C1 segment of cervical spinal cord (tissue), 14 donors: ENCODE measurements around the gene RBL1.
"Not testable (repeated sequence)": the region's sequence is repeated elsewhere in the genome, so short reads cannot be mapped to it uniquely, and the experiment has no call there.

Experiments used
- DNase-seq, 14 donors: peaks; one replicate each; lab custom pipeline; 2025; lab: John Stamatoyannopoulos, UW

RBL1 gene

GRCh38 chr20:36992802-36993334 is 102.9 kb downstream of the RBL1 start:
- no peak for DNase-seq

GRCh38 chr20:36991703-36992102 is 104.1 kb downstream of the RBL1 start:
- DNase-seq = no peak

GRCh38 chr20:36989797-36990196 is 106.0 kb downstream of the RBL1 start:
- DNase-seq = no peak

DNA sequence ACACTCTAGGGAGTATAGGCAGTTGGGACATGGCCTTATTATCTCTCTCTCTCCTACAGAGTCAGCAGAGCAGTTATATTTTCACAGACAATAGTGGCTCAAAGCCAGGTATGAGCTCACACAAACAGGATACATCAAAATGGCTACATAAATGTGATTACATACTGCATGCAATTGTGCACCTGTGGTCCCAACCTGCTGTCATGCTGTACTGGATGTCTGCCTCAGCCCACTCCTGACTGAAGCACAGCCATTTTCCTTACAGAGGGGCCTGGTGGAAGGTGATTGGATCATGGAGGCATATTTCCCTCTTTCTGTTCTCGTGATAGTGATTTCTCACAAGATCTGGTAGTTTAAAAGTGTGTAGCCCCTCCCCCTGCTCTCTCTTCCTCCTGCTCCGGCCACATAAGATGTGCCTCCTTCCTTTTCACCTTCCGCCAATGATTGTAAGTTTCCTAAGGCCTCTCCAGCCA is 107.3 kb downstream of the RBL1 start:
- DNase-seq = no peak

GRCh38 chr20:36984257-36984638 is 111.5 kb downstream of the RBL1 start:
- no peak for DNase-seq

DNA sequence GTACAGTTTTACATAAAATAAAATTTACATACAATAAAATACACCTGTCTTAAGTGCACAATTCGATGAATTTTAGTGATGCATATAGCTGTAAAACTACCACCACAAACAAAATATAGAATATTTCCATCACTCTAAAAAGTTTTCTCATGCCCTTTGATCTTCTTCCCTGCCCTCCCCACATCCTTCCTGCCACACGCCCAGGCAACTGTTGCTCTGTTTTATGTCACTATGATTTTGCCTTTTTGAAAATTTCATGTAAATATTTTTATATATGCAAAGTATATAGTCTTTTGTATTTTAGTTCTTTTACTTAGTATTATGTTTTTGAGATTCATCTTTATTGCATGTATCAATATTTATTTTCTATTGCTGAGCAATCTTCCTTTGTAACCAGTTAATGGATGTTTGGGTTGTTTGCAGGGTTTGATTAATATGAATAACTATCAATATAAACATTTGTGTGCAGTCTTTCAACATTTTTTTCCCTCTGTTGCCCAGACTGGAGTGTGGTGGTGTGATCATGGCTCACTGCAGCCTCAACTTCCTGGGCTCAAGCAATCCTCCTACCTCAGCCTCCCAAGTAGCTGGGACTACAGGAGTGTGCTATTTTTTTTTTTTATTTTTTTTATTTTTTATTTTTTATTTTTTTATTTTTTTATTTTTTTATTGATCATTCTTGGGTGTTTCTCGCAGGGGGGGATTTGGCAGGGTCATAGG is 120.5 kb downstream of the RBL1 start:
- DNase-seq = no peak

GRCh38 chr20:36974660-36975059 is 121.1 kb downstream of the RBL1 start:
- no peak for DNase-seq

GRCh38 chr20:36971103-36971502 is 124.7 kb downstream of the RBL1 start:
- DNase-seq = no peak

DNA sequence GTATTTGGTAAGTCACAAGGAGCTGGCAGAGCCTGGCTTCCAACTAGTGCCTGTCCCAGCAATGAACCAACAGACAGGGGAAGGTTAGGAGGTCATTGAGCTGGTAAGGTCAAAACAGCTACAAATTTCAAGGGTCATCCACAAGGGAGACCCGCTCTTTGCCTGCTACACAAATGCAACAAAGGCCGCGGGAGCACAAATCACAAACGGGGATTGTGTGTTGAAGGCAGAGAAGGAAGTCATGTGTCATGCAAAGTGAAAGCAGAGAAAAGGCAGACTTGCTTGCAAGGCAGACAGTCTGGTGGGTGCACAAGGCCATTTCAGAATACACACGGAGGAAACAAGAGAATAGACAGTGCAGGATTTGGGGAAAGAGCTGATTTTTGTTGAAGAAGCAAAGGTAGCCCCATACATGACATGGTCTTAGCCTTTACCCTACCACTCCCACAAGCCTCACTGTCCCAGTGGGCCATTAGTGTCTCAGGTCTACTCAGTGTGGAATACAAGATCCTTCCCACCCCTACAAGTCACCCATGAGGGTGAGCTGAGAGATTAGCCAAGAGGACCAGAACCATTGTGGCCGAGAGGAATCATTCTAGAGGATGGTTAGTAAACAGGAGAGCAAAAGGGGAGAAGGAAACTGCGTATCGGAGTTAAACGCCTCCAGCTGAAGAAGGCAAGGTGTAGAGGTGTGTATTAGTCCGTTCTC is 126.2 kb downstream of the RBL1 start:
- DNase-seq = peak in 2 of 14 donors; percentile 6 to 36

GRCh38 chr20:36969051-36969450 is 126.7 kb downstream of the RBL1 start:
- DNase-seq = peak in 1 of 14 donors; percentile 7

DNA sequence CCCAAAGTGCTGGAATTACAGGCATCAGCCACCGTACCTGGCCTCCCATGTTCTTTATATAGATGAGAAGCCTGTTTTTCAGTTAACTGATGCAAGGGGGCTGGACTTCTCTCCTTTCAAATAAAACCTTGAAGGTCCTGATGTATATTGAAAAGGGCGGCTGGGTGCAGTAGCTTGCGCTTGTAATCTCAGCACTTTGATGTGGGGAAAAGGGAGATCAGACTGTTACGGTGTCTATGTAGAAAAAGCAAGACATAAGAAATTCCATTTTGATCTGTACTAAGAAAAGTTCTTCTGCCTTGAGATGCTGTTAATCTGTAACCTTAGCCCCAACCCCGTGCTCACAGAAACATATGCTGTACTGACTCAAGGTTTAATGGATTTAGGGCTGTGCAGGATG is 128.2 kb downstream of the RBL1 start:
- no peak for DNase-seq

- not testable (repeated sequence) for DNase-seq
These were observed 128.8 kb downstream of the RBL1 start for GRCh38 chr20:36966965-36967364.

DNA sequence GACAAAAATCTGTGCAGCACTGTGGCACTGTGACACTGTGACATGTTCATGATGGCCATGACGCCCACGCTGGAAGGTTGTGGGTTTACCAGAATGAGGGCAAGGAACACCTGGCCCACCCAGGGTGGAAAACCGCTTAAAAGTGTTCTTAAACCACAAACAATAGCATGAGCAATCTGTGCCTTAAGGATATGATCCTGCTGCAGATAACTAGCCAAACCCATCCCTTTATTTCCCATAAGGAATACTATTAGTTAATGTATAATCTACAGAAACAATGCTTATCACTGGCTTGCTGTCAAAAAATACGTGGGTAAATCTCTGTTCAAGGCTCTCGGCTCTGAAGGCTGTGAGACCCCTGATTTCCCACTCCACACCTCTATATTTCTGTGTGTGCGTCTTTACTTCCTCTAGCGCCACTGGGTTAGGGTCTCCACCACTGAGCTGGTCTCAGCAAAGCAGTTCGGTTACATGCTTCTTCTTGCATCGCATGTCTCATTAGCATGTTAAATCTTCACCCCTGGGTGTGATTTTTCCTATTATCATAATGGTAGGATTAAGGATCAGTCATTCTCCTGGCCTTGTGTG is 133.3 kb downstream of the RBL1 start:
- DNase-seq = not testable (repeated sequence)

- no peak for DNase-seq
These were observed 136.6 kb downstream of the RBL1 start for GRCh38 chr20:36959242-36959641.

- peak in 6 of 14 donors; percentile 5 to 31 (median 6) for DNase-seq
These were observed 137.7 kb downstream of the RBL1 start for GRCh38 chr20:36957875-36958667.

- no peak for DNase-seq
These were observed 139.1 kb downstream of the RBL1 start for GRCh38 chr20:36956674-36957073.

DNA sequence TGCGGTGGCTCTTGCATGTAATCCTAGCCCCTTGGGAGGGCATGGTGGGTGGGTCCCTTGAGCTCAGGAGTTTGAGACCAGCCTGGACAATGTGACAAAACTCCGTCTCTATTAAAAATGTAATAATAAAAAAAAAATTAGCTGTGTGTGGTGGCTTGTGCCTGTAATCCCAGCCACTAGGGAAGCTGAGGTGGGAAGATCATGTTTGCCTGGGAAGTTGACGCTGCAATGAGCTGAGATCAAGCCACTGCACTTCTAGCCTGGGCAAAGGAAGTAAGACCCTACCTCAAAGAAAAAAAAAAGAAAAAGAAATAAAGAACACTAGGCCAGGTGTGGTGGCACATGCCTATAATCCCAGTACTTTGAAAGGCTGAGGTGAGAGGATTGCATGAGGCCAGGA is 139.8 kb downstream of the RBL1 start:
- no peak for DNase-seq

DNA sequence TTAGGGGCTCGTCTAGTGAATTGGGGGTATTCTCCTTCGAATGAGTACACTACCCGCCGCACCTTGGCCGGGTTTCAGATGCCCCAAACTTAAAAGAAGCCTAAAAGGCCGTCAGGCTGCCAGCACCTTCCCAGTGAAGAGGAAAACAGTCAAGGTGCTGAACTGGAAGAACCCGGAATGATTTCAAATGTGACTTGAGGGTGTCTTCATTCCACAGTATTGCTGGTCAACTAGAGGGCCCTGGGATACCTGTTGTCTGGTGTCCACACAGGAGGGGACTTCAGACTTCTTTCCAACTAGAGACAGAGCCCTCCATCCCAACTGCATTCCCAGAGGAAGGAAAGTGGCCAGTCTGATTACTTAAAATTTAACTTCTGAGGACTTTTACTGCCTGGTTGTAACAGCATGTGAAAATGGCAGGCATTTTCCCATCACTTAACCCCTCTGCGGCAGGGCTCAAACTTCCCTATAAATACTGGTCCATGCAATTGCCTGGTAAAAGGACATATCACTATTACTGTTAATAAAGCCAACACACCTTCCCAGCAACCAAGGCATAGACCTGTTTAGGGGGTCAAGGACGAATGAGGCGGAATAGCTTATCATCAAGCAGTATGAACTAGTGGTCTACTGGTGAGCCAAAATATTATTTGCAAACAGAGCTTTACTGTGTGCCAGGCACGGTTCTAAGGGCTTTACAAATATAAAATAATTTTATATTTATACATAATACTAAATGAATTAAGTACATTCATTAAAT is 143.6 kb downstream of the RBL1 start:
- no peak for DNase-seq

DNA sequence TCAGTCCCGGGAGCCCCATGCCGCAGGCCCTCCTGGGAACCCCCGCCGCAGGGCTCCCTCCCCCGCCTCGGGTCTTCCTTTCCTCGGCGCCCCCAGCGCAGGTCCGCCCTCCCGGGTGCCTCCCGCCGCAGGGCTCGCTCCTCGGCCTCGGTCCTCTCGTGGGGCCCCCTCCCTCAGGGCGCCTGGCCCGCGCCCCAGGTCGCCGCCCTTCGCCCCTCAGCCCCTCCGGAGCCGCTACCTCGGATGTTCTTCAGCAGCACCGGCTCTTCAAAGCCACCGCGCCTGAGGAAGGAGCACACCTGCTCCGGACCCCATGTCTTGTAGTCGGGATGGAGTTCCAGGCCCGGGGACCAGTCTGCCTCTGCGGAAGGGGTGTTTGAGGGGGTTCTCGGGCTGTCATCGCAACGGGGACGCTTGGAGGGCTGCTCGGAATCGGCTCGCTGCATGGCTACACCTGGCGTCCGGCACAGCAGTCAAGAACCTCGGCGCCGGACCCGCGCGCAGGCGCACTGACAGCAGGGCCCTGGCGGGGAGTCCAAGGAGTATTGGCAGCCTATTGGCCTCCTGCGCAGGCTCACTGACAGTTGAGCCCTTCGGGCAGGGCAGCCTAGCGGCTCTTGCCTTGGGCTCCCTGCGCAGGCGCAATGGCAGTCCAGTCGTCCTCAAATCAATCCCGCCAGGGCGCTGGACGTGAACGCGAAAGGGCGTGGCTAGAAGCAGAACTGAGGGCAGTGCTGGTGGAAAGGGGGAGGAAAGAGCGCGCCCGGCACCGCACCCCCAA is 144.4 kb downstream of the RBL1 start, which contains the start of gene SAMHD1:
Gene SAMHD1 (minus strand): TSS at position 511 of the 781 bp plus-strand sequence. CDS start 65 bp downstream, at position 446.
- peak; percentile 85 to 98 (median 96) for DNase-seq
